Suprapubic skin (tissue), 4 donors: Measurements from ENCODE around the gene XCR1. TPM values are rescaled to one million over a fixed set of nuclear protein-coding genes. Genes with fewer than 3 reads are reported as not detected.

Experiments
- DNase-seq, 2 donors: peaks; one replicate each; pipeline ENCODE4 v3.0.0-alpha.2; 2019; ENCODE audit warnings: low spot score in 2 of 2
- H3K27ac ChIP-seq: fragments of 200-600 bp; sonication (generic); one replicate; pipeline ENCODE4 v1.5.1; 2019
- H3K27me3 ChIP-seq: fragments of 200-600 bp; sonication (generic); one replicate; pipeline ENCODE4 v1.5.1; 2019
- H3K36me3 ChIP-seq: fragments of 200-600 bp; sonication (generic); one replicate; pipeline ENCODE4 v1.5.1; 2019
- H3K4me1 ChIP-seq: fragments of 200-600 bp; sonication (generic); one replicate; pipeline ENCODE4 v1.5.1; 2019
- H3K4me3 ChIP-seq: fragments of 200-600 bp; sonication (generic); one replicate; pipeline ENCODE4 v1.5.1; 2019; ENCODE audit warnings: mild to moderate bottlenecking
- H3K9me3 ChIP-seq: fragments of 200-600 bp; sonication (generic); one replicate; pipeline ENCODE4 v1.5.1; 2019
- CTCF ChIP-seq, 2 donors: fragments of 200-600 bp in 1 of 2; fragments of 450-650 bp in 1 of 2; sonication (generic) in 1 of 2; IDR thresholded peaks; one replicate each; pipeline ENCODE4 v1.5.1; 2016 to 2019; ENCODE audit warnings: antibody characterized with exemption in 2 of 2, mild to moderate bottlenecking in 1 of 2, moderate library complexity in 1 of 2
- EP300 ChIP-seq: sonication (generic); formaldehyde crosslinking; IDR thresholded peaks from one replicate; pipeline ENCODE4 v1.6.1; 2017; ENCODE audit warnings: antibody characterized with exemption
- POLR2A ChIP-seq, 2 donors: fragments of 450-650 bp; IDR thresholded peaks; one replicate each; pipeline ENCODE4 v1.6.1; 2017; ENCODE audit warnings: antibody characterized with exemption in 2 of 2, mild to moderate bottlenecking in 2 of 2, moderate library complexity in 2 of 2
- POLR2AphosphoS5 ChIP-seq, 3 donors: sonication (generic); formaldehyde crosslinking; IDR thresholded peaks; one replicate each; pipeline ENCODE4 v1.6.1; 2017; ENCODE audit warnings: antibody characterized with exemption in 3 of 3
- WGBS: methylation state at CpG from one replicate; pipeline ENCODE4 v1.1.5; 2018; 5-methylcytosine and 5-hydroxymethylcytosine counted together
- total RNA-seq, 4 donors: library from RNA; depleted of rRNA; stranded (reverse); fragments of >200 nt; gene quantifications; one replicate each; pipeline ENCODE4 v1.1.0, GENCODE V29; 2016

The XCR1 gene
- total RNA-seq = 1 to 10 TPM in 2 of 4 donors, under 1 TPM in 1, not detected in 1; 0.93 to 7.2 (median 1.9) TPM

GRCh38 chr3:46027021-46027705 is at the start of gene XCR1:
Gene XCR1 (minus strand): TSS chr3:46027483. CDS start chr3:46021947, 5,536 bp downstream.
- no peak for DNase-seq
- Histone ChIP-seq H3K36me3 (no peaks in the 10 kb centered on the region), H3K4me1 (no peaks in the 10 kb centered on the region), H3K4me3 (no peak within 1 kb of the TSS), H3K27ac (no peak within 1 kb of the TSS), H3K9me3 (no peaks in the 10 kb centered on the region), H3K27me3 (no peaks in the 10 kb centered on the region)
- 92% methylated on average over 3 of the region's 3 CpGs for WGBS
- no peak for TF ChIP-seq EP300
- no peak for TF ChIP-seq POLR2AphosphoS5 (IDR thresholded peaks at IDR 0.05)
- TF ChIP-seq CTCF (IDR thresholded peaks at IDR 0.05) = no peak
- no peak for TF ChIP-seq POLR2A (IDR thresholded peaks at IDR 0.05)

GRCh38 chr3:46076606-46077005 is 49.3 kb upstream of the XCR1 start:
- no peaks in the 10 kb centered on the region for H3K9me3 ChIP-seq
- H3K27me3 ChIP-seq = no peaks in the 10 kb centered on the region
- H3K27ac ChIP-seq = no peak overlapping the region
- peaks cover 17% of the 10 kb centered on the region for H3K4me1 ChIP-seq
- no peak overlapping the region for H3K4me3 ChIP-seq
- H3K36me3 ChIP-seq = no peaks in the 10 kb centered on the region
- TF ChIP-seq CTCF (IDR thresholded peaks at IDR 0.05) = no peak
- no peak for TF ChIP-seq EP300
- no peak for TF ChIP-seq POLR2A (IDR thresholded peaks at IDR 0.05)
- no peak for TF ChIP-seq POLR2AphosphoS5 (IDR thresholded peaks at IDR 0.05)
- DNase-seq = no peak

- H3K4me1 ChIP-seq = peaks cover 11% of the 10 kb centered on the region
- no peak for DNase-seq
- H3K36me3 ChIP-seq = no peaks in the 10 kb centered on the region
- H3K27me3 ChIP-seq = no peaks in the 10 kb centered on the region
- no peaks in the 10 kb centered on the region for H3K9me3 ChIP-seq
- WGBS = 100% methylated on average over 1 of the region's 1 CpG
- no peak overlapping the region for H3K4me3 ChIP-seq
- TF ChIP-seq POLR2AphosphoS5 (IDR thresholded peaks at IDR 0.05) = no peak
- no peak for TF ChIP-seq EP300
- TF ChIP-seq CTCF (IDR thresholded peaks at IDR 0.05) = no peak
- TF ChIP-seq POLR2A (IDR thresholded peaks at IDR 0.05) = no peak
- no peak overlapping the region for H3K27ac ChIP-seq
Measured at GRCh38 chr3:46075816-46076215, 48.5 kb upstream of the XCR1 start.

GRCh38 chr3:46071222-46071858 is 44.1 kb upstream of the XCR1 start:
- Histone ChIP-seq H3K9me3 (no peaks in the 10 kb centered on the region), H3K27ac (no peak overlapping the region), H3K4me3 (no peak overlapping the region), H3K36me3 (no peaks in the 10 kb centered on the region), H3K4me1 (no peaks in the 10 kb centered on the region), H3K27me3 (no peaks in the 10 kb centered on the region)
- DNase-seq = no peak
- 76% methylated on average over 2 of the region's 2 CpGs for WGBS
- TF ChIP-seq POLR2A (IDR thresholded peaks at IDR 0.05) (no peak), CTCF (IDR thresholded peaks at IDR 0.05) (no peak), EP300 (no peak), POLR2AphosphoS5 (IDR thresholded peaks at IDR 0.05) (no peak)

- peaks cover 3% of the 10 kb centered on the region for H3K4me1 ChIP-seq
- DNase-seq = no peak
- TF ChIP-seq POLR2AphosphoS5 (IDR thresholded peaks at IDR 0.05) = no peak
- no peak for TF ChIP-seq EP300
- no peak for TF ChIP-seq CTCF (IDR thresholded peaks at IDR 0.05)
- H3K27ac ChIP-seq = no peak overlapping the region
- no peaks in the 10 kb centered on the region for H3K36me3 ChIP-seq
- H3K9me3 ChIP-seq = no peaks in the 10 kb centered on the region
- WGBS = 81% methylated on average over 1 of the region's 1 CpG
- no peak overlapping the region for H3K4me3 ChIP-seq
- H3K27me3 ChIP-seq = no peaks in the 10 kb centered on the region
Measured at GRCh38 chr3:46070595-46071093, 43.4 kb upstream of the XCR1 start.
